ENCODE results near the gene TMEM120B. TPM values are rescaled to one million over a fixed set of nuclear protein-coding genes. Genes with fewer than 3 reads are reported as not detected.
"Not testable (repeated sequence)": the region's sequence is repeated elsewhere in the genome, so short reads cannot be mapped to it uniquely, and the experiment has no call there.

The TMEM120B gene
- total RNA-seq, 1 donor from 2014 or later = 10.3 TPM

- Mint-ChIP-seq H3K4me3 (ENCODE audit: unreplicated experiment) (no peak overlapping the region), H3K27ac (ENCODE audit: unreplicated experiment) (no peak overlapping the region), H3K4me1 (ENCODE audit: unreplicated experiment) (no peaks in the 10 kb centered on the region), H3K27me3 (ENCODE audit: unreplicated experiment) (peaks cover 10% of the 10 kb centered on the region), H3K36me3 (ENCODE audit: low read depth, unreplicated experiment) (peaks cover 8% of the 10 kb centered on the region), H3K9me3 (ENCODE audit: unreplicated experiment) (no peaks in the 10 kb centered on the region)
- DNase-seq (ENCODE audit: low spot score) = no peak
- no peak for TF ChIP-seq CTCF (IDR thresholded peaks at IDR 0.05; ENCODE audit: unreplicated experiment)
Measured at GRCh38 chr12:121751749-121752351, 39.3 kb downstream of the TMEM120B start.

GRCh38 chr12:121753844-121754264, 41.3 kb downstream of the TMEM120B start:
- H3K4me1 Mint-ChIP-seq (ENCODE audit: unreplicated experiment) = no peaks in the 10 kb centered on the region
- no peak overlapping the region for H3K4me3 Mint-ChIP-seq (ENCODE audit: unreplicated experiment)
- no peak for TF ChIP-seq CTCF (IDR thresholded peaks at IDR 0.05; ENCODE audit: unreplicated experiment)

GRCh38 chr12:121754836-121755235, 42.3 kb downstream of the TMEM120B start:
- H3K4me1 Mint-ChIP-seq (ENCODE audit: unreplicated experiment) = no peaks in the 10 kb centered on the region
- no peaks in the 10 kb centered on the region for H3K9me3 Mint-ChIP-seq (ENCODE audit: unreplicated experiment)
- no peak for TF ChIP-seq CTCF (IDR thresholded peaks at IDR 0.05; ENCODE audit: unreplicated experiment)
- H3K4me3 Mint-ChIP-seq (ENCODE audit: unreplicated experiment) = no peak overlapping the region
- DNase-seq (ENCODE audit: low spot score) = no peak
- H3K27me3 Mint-ChIP-seq (ENCODE audit: unreplicated experiment) = peaks cover 5% of the 10 kb centered on the region
- no peak overlapping the region for H3K27ac Mint-ChIP-seq (ENCODE audit: unreplicated experiment)
- peaks cover 5% of the 10 kb centered on the region for H3K36me3 Mint-ChIP-seq (ENCODE audit: low read depth, unreplicated experiment)

More at GRCh38 chr12:121753844-121754264, 41.3 kb downstream of the TMEM120B start:
- no peaks in the 10 kb centered on the region for H3K9me3 Mint-ChIP-seq (ENCODE audit: unreplicated experiment)
- DNase-seq (ENCODE audit: low spot score) = no peak
- peaks cover 8% of the 10 kb centered on the region for H3K27me3 Mint-ChIP-seq (ENCODE audit: unreplicated experiment)
- peaks cover 8% of the 10 kb centered on the region for H3K36me3 Mint-ChIP-seq (ENCODE audit: low read depth, unreplicated experiment)
- H3K27ac Mint-ChIP-seq (ENCODE audit: unreplicated experiment) = no peak overlapping the region

GRCh38 chr12:121755591-121755990, 43.0 kb downstream of the TMEM120B start:
- Mint-ChIP-seq H3K36me3 (ENCODE audit: low read depth, unreplicated experiment) (peaks cover 5% of the 10 kb centered on the region), H3K4me3 (ENCODE audit: unreplicated experiment) (no peak overlapping the region), H3K4me1 (ENCODE audit: unreplicated experiment) (no peaks in the 10 kb centered on the region), H3K9me3 (ENCODE audit: unreplicated experiment) (no peaks in the 10 kb centered on the region), H3K27ac (ENCODE audit: unreplicated experiment) (no peak overlapping the region), H3K27me3 (ENCODE audit: unreplicated experiment) (peaks cover 5% of the 10 kb centered on the region)
- no peak for DNase-seq (ENCODE audit: low spot score)
- no peak for TF ChIP-seq CTCF (IDR thresholded peaks at IDR 0.05; ENCODE audit: unreplicated experiment)

- not testable (repeated sequence) for H3K27me3 Mint-ChIP-seq (ENCODE audit: unreplicated experiment); H3K4me3 Mint-ChIP-seq (ENCODE audit: unreplicated experiment); H3K4me1 Mint-ChIP-seq (ENCODE audit: unreplicated experiment)
Measured at GRCh38 chr12:121758536-121758935, 46.0 kb downstream of the TMEM120B start.

More at GRCh38 chr12:121758536-121758935, 46.0 kb downstream of the TMEM120B start:
- not testable (repeated sequence) for H3K27ac Mint-ChIP-seq (ENCODE audit: unreplicated experiment); H3K36me3 Mint-ChIP-seq (ENCODE audit: low read depth, unreplicated experiment); DNase-seq (ENCODE audit: low spot score); H3K9me3 Mint-ChIP-seq (ENCODE audit: unreplicated experiment)

Data from endothelial cell (in vitro differentiated cells).